ENCODE data around the gene KLK6. TPM values are rescaled to one million over a fixed set of nuclear protein-coding genes. Genes with fewer than 3 reads are reported as not detected.
"Not testable (repeated sequence)": the region's sequence is repeated elsewhere in the genome, so short reads cannot be mapped to it uniquely, and the experiment has no call there.

KLK6 gene
- total RNA-seq, 3 donors from 2014 or later = not detected

- H3K4me1 Mint-ChIP-seq (ENCODE audit: low read depth) = no peaks in the 10 kb centered on the region
- H3K27me3 Mint-ChIP-seq (ENCODE audit: low read depth) = peaks cover 50% of the 10 kb centered on the region
- DNase-seq (no peak), ATAC-seq (peak; percentile 38 to 40)
- no peaks in the 10 kb centered on the region for H3K36me3 Mint-ChIP-seq (ENCODE audit: insufficient read depth)
- H3K4me3 Mint-ChIP-seq = no peak overlapping the region
- no peaks in the 10 kb centered on the region for H3K9me3 Mint-ChIP-seq
These were observed 33.3 kb upstream of the KLK6 start for GRCh38 chr19:51002542-51003311.

GRCh38 chr19:51002089-51002532 lies 32.7 kb upstream of the KLK6 start:
- H3K27me3 Mint-ChIP-seq (ENCODE audit: low read depth) = peaks cover 45% of the 10 kb centered on the region
- H3K36me3 Mint-ChIP-seq (ENCODE audit: insufficient read depth) = no peaks in the 10 kb centered on the region
- H3K9me3 Mint-ChIP-seq = no peaks in the 10 kb centered on the region
- no peaks in the 10 kb centered on the region for H3K4me1 Mint-ChIP-seq (ENCODE audit: low read depth)
- DNase-seq (no peak), ATAC-seq (no peak)
- H3K4me3 Mint-ChIP-seq = no peak overlapping the region

- ATAC-seq = no peak
- peaks cover 47% of the 10 kb centered on the region for H3K27me3 Mint-ChIP-seq (ENCODE audit: low read depth)
- H3K4me3 Mint-ChIP-seq = no peak within 1 kb of the TSS
- H3K9me3 Mint-ChIP-seq = no peaks in the 10 kb centered on the region
- DNase-seq = no peak
- no peaks in the 10 kb centered on the region for H3K4me1 Mint-ChIP-seq (ENCODE audit: low read depth)
- H3K36me3 Mint-ChIP-seq (ENCODE audit: insufficient read depth) = no peaks in the 10 kb centered on the region
These were observed 32.1 kb upstream of the KLK6 start, which contains the start of gene KLK8 for GRCh38 chr19:51001515-51001914. KLK8 (minus strand) TSS chr19:51001604; CDS start chr19:51001167, 437 bp downstream.

DNA sequence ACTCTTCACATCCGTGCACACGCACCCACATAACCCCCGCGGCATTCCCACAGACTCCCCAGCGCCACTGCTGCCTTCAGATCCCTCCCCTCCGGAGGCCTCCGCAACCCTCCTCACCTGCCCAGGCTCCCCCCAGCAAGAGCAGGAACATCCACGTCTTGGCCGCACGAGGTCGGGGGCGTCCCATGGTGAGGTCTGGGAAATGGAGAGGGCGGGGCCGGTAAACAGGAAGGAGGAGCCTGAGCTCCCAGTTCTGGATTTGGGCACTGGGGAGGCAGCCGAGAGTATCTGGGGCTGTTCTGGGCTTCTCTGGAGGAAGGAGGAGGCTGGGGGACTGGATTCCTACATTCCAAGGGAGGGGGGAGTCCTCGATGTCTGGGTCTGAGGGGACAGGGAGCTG lies 31.6 kb upstream of the KLK6 start:
- Mint-ChIP-seq H3K27me3 (ENCODE audit: low read depth) (peaks cover 50% of the 10 kb centered on the region), H3K36me3 (ENCODE audit: insufficient read depth) (no peaks in the 10 kb centered on the region), H3K4me1 (ENCODE audit: low read depth) (no peaks in the 10 kb centered on the region), H3K4me3 (no peak overlapping the region), H3K9me3 (no peaks in the 10 kb centered on the region)
- DNase-seq (no peak), ATAC-seq (no peak)

GRCh38 chr19:51000426-51000825 lies 31.0 kb upstream of the KLK6 start:
- H3K4me3 Mint-ChIP-seq = no peak overlapping the region
- no peaks in the 10 kb centered on the region for H3K36me3 Mint-ChIP-seq (ENCODE audit: insufficient read depth)
- H3K27me3 Mint-ChIP-seq (ENCODE audit: low read depth) = peaks cover 50% of the 10 kb centered on the region
- H3K9me3 Mint-ChIP-seq = no peaks in the 10 kb centered on the region
- ATAC-seq (no peak), DNase-seq (no peak)
- H3K4me1 Mint-ChIP-seq (ENCODE audit: low read depth) = no peaks in the 10 kb centered on the region

GRCh38 chr19:50998686-50999085 lies 29.3 kb upstream of the KLK6 start:
- no peaks in the 10 kb centered on the region for H3K36me3 Mint-ChIP-seq (ENCODE audit: insufficient read depth)
- H3K27me3 Mint-ChIP-seq (ENCODE audit: low read depth) = peaks cover 50% of the 10 kb centered on the region
- H3K4me1 Mint-ChIP-seq (ENCODE audit: low read depth) = no peaks in the 10 kb centered on the region
- H3K4me3 Mint-ChIP-seq = no peak overlapping the region
- H3K9me3 Mint-ChIP-seq = no peaks in the 10 kb centered on the region
- DNase-seq (no peak), ATAC-seq (no peak)

DNA sequence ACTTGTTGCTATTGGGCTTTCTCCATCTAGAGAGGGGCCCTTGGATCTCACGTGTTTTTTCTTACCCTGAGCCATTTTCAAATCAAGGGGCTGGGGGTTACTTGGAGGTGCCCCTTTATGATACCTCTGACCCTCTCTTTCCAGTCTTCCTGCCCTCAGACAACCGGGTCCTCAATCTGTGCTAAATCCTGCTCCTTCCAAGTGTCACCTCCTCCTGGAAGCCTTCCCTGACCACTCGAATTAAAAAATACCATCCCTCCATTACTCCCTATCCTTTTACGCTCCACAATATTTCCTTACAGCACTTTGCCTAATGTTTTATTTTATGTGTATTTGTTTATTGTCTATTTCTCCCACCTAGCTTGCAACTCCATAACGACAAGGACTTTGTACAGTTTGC lies 28.7 kb upstream of the KLK6 start:
- Mint-ChIP-seq H3K4me1 (ENCODE audit: low read depth) (no peaks in the 10 kb centered on the region), H3K36me3 (ENCODE audit: insufficient read depth) (no peaks in the 10 kb centered on the region), H3K4me3 (no peak overlapping the region), H3K9me3 (no peaks in the 10 kb centered on the region), H3K27me3 (ENCODE audit: low read depth) (peaks cover 47% of the 10 kb centered on the region)
- no peak for DNase-seq
- no peak for ATAC-seq

- no peaks in the 10 kb centered on the region for H3K4me1 Mint-ChIP-seq (ENCODE audit: low read depth)
- peaks cover 31% of the 10 kb centered on the region for H3K27me3 Mint-ChIP-seq (ENCODE audit: low read depth)
- DNase-seq = no peak
- ATAC-seq = no peak
- no peaks in the 10 kb centered on the region for H3K9me3 Mint-ChIP-seq
- no peak overlapping the region for H3K4me3 Mint-ChIP-seq
- H3K36me3 Mint-ChIP-seq (ENCODE audit: insufficient read depth) = no peaks in the 10 kb centered on the region
These were observed 24.7 kb upstream of the KLK6 start for GRCh38 chr19:50994129-50994528.

DNA sequence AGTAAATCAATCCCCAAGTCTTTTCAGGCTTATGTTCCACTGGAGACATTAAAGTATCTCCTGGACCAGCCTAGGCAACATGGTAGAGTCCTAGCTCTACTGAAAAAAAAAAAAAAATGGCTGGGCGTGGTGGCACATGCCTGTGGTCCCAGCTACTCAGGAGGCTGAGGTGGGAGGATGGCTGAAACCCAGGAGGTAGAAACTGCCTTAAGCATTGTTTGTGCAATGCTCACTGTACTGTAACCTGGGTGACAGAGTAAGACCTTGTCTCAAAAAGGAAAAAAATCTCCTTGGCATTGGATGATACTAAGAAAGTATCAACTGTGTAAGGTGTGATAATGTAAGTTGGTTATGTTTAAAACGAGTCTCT lies 23.3 kb upstream of the KLK6 start:
- Mint-ChIP-seq H3K4me3 (no peak overlapping the region), H3K9me3 (no peaks in the 10 kb centered on the region)
- no peak for ATAC-seq

GRCh38 chr19:50984416-50984815 lies 15.0 kb upstream of the KLK6 start:
- DNase-seq; H3K4me3 Mint-ChIP-seq; H3K36me3 Mint-ChIP-seq (ENCODE audit: insufficient read depth); ATAC-seq; H3K4me1 Mint-ChIP-seq (ENCODE audit: low read depth); H3K9me3 Mint-ChIP-seq: not testable (repeated sequence)
- peaks cover 32% of the 10 kb centered on the region for H3K27me3 Mint-ChIP-seq (ENCODE audit: low read depth)

More for the DNA sequence above, 23.3 kb upstream of the KLK6 start:
- no peak for DNase-seq
- H3K4me1 Mint-ChIP-seq (ENCODE audit: low read depth) = no peaks in the 10 kb centered on the region
- H3K36me3 Mint-ChIP-seq (ENCODE audit: insufficient read depth) = no peaks in the 10 kb centered on the region
- H3K27me3 Mint-ChIP-seq (ENCODE audit: low read depth) = peaks cover 18% of the 10 kb centered on the region

GRCh38 chr19:50983625-50984292 lies 14.4 kb upstream of the KLK6 start, which contains the start of gene KLK7:
KLK7 (minus strand) TSS chr19:50983917; CDS start chr19:50982399, 1,518 bp downstream.
- ATAC-seq = no peak
- peaks cover 35% of the 10 kb centered on the region for H3K27me3 Mint-ChIP-seq (ENCODE audit: low read depth)

GRCh38 chr19:50982186-50982585 lies 12.8 kb upstream of the KLK6 start:
- DNase-seq (no peak), ATAC-seq (no peak)
- Mint-ChIP-seq H3K4me3 (no peak overlapping the region), H3K27me3 (ENCODE audit: low read depth) (peaks cover 39% of the 10 kb centered on the region), H3K4me1 (ENCODE audit: low read depth) (no peaks in the 10 kb centered on the region), H3K9me3 (no peaks in the 10 kb centered on the region), H3K36me3 (ENCODE audit: insufficient read depth) (no peaks in the 10 kb centered on the region)

More at GRCh38 chr19:50983625-50984292, 14.4 kb upstream of the KLK6 start, which contains the start of gene KLK7:
- Mint-ChIP-seq H3K9me3 (no peaks in the 10 kb centered on the region), H3K4me3 (no peak within 1 kb of the TSS), H3K4me1 (ENCODE audit: low read depth) (no peaks in the 10 kb centered on the region), H3K36me3 (ENCODE audit: insufficient read depth) (no peaks in the 10 kb centered on the region)
- DNase-seq = no peak

DNA sequence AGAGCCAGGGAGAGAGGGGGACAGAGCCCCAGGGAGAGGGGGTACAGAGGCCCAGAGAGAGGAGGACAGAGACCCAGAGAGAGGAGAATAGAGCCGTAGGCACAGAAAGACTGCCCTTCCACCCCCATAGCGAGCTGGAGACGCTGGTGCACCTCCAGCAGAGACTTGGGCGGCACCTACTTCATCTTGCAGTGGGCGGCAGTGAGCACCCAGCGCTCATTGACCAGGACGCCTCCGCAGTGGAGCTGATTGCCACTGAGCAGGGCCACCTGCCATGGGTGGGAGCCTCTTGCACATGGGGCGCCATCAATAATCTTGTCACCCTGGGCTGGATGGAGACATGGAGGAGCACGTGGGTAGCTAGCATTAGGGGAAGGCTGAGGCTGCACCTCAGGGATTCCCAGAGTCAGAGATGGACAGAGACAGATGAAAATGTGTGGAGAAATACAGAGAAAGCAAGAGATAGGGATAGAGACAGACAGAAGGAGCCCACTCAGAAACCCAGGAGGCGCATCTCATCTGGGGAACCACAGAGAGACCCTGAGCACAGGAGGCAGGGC lies 12.3 kb upstream of the KLK6 start:
- ATAC-seq (no peak), DNase-seq (no peak)
- Mint-ChIP-seq H3K27me3 (ENCODE audit: low read depth) (peaks cover 41% of the 10 kb centered on the region), H3K4me3 (no peak overlapping the region), H3K36me3 (ENCODE audit: insufficient read depth) (no peaks in the 10 kb centered on the region), H3K4me1 (ENCODE audit: low read depth) (no peaks in the 10 kb centered on the region), H3K9me3 (no peaks in the 10 kb centered on the region)

DNA sequence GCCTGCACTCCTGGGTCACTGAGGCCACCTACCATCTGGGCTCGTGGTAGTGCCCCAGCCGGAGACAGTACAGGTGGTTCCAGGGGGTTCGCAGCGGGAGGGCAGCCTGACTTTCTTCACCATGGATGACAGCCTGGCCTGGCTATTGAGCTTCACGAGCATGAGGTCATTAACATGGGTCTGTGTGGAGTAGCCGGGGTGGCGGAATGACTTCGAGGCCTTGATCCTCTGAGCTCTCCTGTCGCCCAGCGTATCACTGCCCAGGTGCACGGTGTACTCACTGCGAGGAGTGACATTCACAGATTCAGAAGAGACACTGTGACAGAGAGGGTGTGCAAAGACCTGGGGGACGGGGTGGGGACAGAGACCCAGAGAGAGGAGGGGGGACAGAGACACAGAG lies 10.8 kb upstream of the KLK6 start:
- Mint-ChIP-seq H3K9me3 (no peaks in the 10 kb centered on the region), H3K36me3 (ENCODE audit: insufficient read depth) (no peaks in the 10 kb centered on the region), H3K27me3 (ENCODE audit: low read depth) (peaks cover 46% of the 10 kb centered on the region), H3K4me1 (ENCODE audit: low read depth) (no peaks in the 10 kb centered on the region), H3K4me3 (no peak overlapping the region)
- DNase-seq = no peak
- no peak for ATAC-seq

DNA sequence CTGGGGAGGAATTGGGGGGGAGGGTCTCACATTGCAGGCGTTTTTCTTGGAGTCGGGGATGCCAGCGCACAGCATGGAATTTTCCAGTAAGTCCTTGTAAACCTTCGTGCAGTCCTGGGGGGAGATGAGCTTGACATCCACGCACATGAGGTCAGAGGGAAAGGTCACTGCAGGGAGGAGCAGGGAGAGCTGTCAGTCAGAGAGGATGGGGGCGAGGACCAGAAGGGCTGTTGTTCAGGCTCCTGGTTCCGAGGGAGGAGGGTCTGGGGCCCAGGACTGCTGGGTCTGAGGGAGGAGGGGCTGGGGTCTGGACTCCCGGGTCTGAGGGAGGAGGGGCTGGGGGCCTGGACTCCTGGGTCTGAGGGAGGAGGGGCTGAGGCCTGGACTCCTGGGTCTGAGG lies 10.4 kb upstream of the KLK6 start:
- no peaks in the 10 kb centered on the region for H3K36me3 Mint-ChIP-seq (ENCODE audit: insufficient read depth)
- H3K4me1 Mint-ChIP-seq (ENCODE audit: low read depth) = no peaks in the 10 kb centered on the region
- no peak overlapping the region for H3K4me3 Mint-ChIP-seq
- peaks cover 44% of the 10 kb centered on the region for H3K27me3 Mint-ChIP-seq (ENCODE audit: low read depth)
- DNase-seq (no peak), ATAC-seq (no peak)
- H3K9me3 Mint-ChIP-seq = no peaks in the 10 kb centered on the region
